WERI-Rb-1 (cell line): ENCODE measurements around the gene OR4C11.

ENCODE experiments used
- DNase-seq: peaks from one replicate; pipeline ENCODE4 v3.0.0-alpha.2; 2020
- H3K27ac ChIP-seq: fragments of 250-450 bp; sonication (Bioruptor Pico); 2 replicates; pipeline ENCODE4 v1.5.1; 2020; ENCODE audit warnings: mild to moderate bottlenecking, moderate library complexity
- H3K27me3 ChIP-seq: fragments of 250-450 bp; sonication (Bioruptor Pico); 2 replicates; pipeline ENCODE4 v1.5.1; 2021; ENCODE audit warnings: mild to moderate bottlenecking, low read depth, moderate library complexity; ENCODE audit not compliant: insufficient read depth, severe bottlenecking
- H3K36me3 ChIP-seq: fragments of 250-450 bp; sonication (Bioruptor Pico); 2 replicates; pipeline ENCODE4 v1.5.1; 2020; ENCODE audit warnings: mild to moderate bottlenecking, moderate library complexity
- H3K4me3 ChIP-seq: 2 replicates; pipeline ENCODE4 v1.5.1; 2011; ENCODE audit warnings: low read depth, mild to moderate bottlenecking, control low read depth, low read length
- H3K9me3 ChIP-seq: fragments of 250-450 bp; sonication (Bioruptor Pico); 2 replicates; pipeline ENCODE4 v1.5.1; 2021; ENCODE audit warnings: mild to moderate bottlenecking, moderate library complexity; ENCODE audit not compliant: severe bottlenecking
- CTCF ChIP-seq: IDR thresholded peaks from 2 replicates; pipeline ENCODE4 v1.5.1; 2011; ENCODE audit warnings: low read depth, mild to moderate bottlenecking, control low read depth, inconsistent platforms, low read length

OR4C11 gene, protein sequence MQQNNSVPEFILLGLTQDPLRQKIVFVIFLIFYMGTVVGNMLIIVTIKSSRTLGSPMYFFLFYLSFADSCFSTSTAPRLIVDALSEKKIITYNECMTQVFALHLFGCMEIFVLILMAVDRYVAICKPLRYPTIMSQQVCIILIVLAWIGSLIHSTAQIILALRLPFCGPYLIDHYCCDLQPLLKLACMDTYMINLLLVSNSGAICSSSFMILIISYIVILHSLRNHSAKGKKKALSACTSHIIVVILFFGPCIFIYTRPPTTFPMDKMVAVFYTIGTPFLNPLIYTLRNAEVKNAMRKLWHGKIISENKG

GRCh38 chr11:55607545-55607944 is at the start of gene OR4C11:
OR4C11 (minus strand) TSS chr11:55607645; CDS start chr11:55604373, 3,272 bp downstream.
- H3K27ac ChIP-seq: no peak within 1 kb of the TSS
- TF ChIP-seq CTCF: no peak
- peaks cover 2% of the 10 kb centered on the region for H3K27me3 ChIP-seq
- no peaks in the 10 kb centered on the region for H3K36me3 ChIP-seq
- no peak for DNase-seq
- H3K9me3 ChIP-seq: no peaks in the 10 kb centered on the region
- H3K4me3 ChIP-seq: no peak within 1 kb of the TSS

- DNase-seq: no peak
- Histone ChIP-seq H3K27me3 (peaks cover 44% of the 10 kb centered on the region), H3K36me3 (no peaks in the 10 kb centered on the region), H3K4me3 (no peak overlapping the region), H3K9me3 (no peaks in the 10 kb centered on the region), H3K27ac (no peak overlapping the region)
- TF ChIP-seq CTCF: no peak
Observed at GRCh38 chr11:55655096-55655495, 47.7 kb upstream of the OR4C11 start.

DNA sequence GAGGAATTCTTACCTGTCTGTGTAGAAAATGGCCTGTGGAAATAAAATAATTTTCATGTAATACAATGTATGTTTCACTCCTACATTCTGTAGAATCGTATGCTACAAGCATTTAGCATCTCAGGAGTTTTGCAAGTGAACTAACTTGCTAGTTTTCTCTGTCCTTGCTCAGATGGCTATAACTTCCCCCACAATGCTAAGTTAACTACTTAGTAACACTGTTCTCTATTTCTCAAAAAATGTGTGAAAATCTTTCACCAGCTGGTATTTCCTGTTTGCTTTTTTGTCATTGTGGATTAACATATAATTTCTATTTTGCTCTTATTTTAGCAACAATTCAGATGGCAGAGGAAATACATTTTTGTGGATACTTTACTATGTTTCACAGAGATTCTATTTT is 45.1 kb upstream of the OR4C11 start:
- peaks cover 32% of the 10 kb centered on the region for H3K27me3 ChIP-seq
- TF ChIP-seq CTCF: no peak
- H3K27ac ChIP-seq: no peak overlapping the region
- H3K9me3 ChIP-seq: no peaks in the 10 kb centered on the region
- DNase-seq: no peak
- no peaks in the 10 kb centered on the region for H3K36me3 ChIP-seq
- no peak overlapping the region for H3K4me3 ChIP-seq

DNA sequence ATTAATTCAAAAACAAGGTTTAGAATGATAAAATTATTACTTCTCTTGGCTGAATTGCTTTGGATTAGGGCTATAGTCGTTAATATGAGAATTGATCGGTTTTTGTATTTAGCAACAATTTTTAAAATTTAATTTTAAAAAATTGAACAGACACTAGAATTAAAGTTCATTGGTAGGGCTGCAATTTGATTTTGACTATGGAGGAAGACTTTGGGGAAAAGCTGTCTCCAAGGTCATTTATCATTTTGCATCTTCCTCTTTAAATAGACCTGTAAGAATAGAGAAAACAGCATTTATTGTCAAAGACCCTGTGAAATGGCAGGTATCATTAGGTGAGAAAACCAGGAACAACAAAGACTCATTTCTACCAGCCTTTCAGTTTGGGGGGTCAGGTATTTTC is 40.6 kb upstream of the OR4C11 start, which contains the start of gene OR4S2:
Gene OR4S2 (plus strand): TSS at position 301 of the 400 bp plus-strand sequence. CDS start 2,577 bp downstream, outside the sequence.
- no peak for DNase-seq
- Histone ChIP-seq H3K36me3 (no peaks in the 10 kb centered on the region), H3K27ac (no peak within 1 kb of the TSS), H3K9me3 (no peaks in the 10 kb centered on the region), H3K4me3 (no peak within 1 kb of the TSS), H3K27me3 (peaks cover 7% of the 10 kb centered on the region)
- TF ChIP-seq CTCF: no peak

- Histone ChIP-seq H3K27me3 (peaks cover 16% of the 10 kb centered on the region), H3K4me3 (no peak within 1 kb of the TSS), H3K36me3 (no peaks in the 10 kb centered on the region), H3K9me3 (no peaks in the 10 kb centered on the region), H3K27ac (no peak within 1 kb of the TSS)
- TF ChIP-seq CTCF: no peak
- no peak for DNase-seq
Observed at GRCh38 chr11:55634813-55635212, 27.4 kb upstream of the OR4C11 start, which contains the start of gene OR4P4. OR4P4 (plus strand) TSS chr11:55635113.

GRCh38 chr11:55624531-55624930 is 17.1 kb upstream of the OR4C11 start:
- no peak overlapping the region for H3K27ac ChIP-seq
- no peaks in the 10 kb centered on the region for H3K36me3 ChIP-seq
- no peak for DNase-seq
- no peak overlapping the region for H3K4me3 ChIP-seq
- peaks cover 3% of the 10 kb centered on the region for H3K27me3 ChIP-seq
- no peak for TF ChIP-seq CTCF
- no peaks in the 10 kb centered on the region for H3K9me3 ChIP-seq
